HepG2 (cell line): ENCODE results near the gene CYP4A22. TPM values are rescaled to one million over a fixed set of nuclear protein-coding genes. Genes with fewer than 3 reads are reported as not detected.

Experiments used
- ATAC-seq: fragments of 200-7000 bp; cut with Tn5 transposase; 3 replicates; pipeline ENCODE4 v1.9.1; 2020; ENCODE audit warnings: mild to moderate bottlenecking, moderate library complexity
- BruUV-seq: library from RNA; stranded (reverse); fragments of 400-500 nt; replicated peaks from 2 replicates; lab custom pipeline; 2021; lab: Mats Ljungman, UMichigan
- CTCF ChIA-PET: fragments of 300-600 bp; formaldehyde crosslinking; extraction: SDS; loops from one replicate; lab custom pipeline; 2021; ENCODE audit warnings: low total read pairs, inconsistent platforms, low intra/inter-chr PET ratio; lab: Yijun Ruan, JAX
- POLR2A ChIA-PET: fragments of 350-600 bp; sonication (Branson Sonifier 250); formaldehyde crosslinking; loops from one replicate; lab custom pipeline; 2020; ENCODE audit warnings: antibody characterized with exemption, inconsistent platforms; lab: Yijun Ruan, JAX
- DNase-seq: peaks from one replicate; pipeline ENCODE4 v3.0.0-alpha.2; 2015; ENCODE audit warnings: low spot score
- FAIRE-seq: peaks from 3 replicates; lab custom pipeline; 2011; peaks lifted over from hg19 to GRCh38; lab: Jason Lieb, UNC
- H2AFZ ChIP-seq: one replicate; pipeline ENCODE4 v1.6.1; 2011; ENCODE audit warnings: low read length, inconsistent platforms
- H3K27ac ChIP-seq: fragments of 300-600 bp; 3 replicates; pipeline ENCODE4 v1.8.0; 2011; ENCODE audit warnings: mixed run types, mild to moderate bottlenecking, mixed read lengths, low read length, inconsistent platforms; ENCODE audit not compliant: insufficient read depth; ENCODE audit errors: extremely low read length
- H3K27me3 ChIP-seq, 2 experiments: fragments of 200-600 bp in 1 of 2; 2 replicates in 1 of 2; 3 replicates in 1 of 2; pipeline versions ENCODE4 v1.6.0 to v1.8.0; 2011; ENCODE audit warnings: low read length in 2 of 2, mild to moderate bottlenecking in 2 of 2, moderate library complexity in 2 of 2, inconsistent platforms in 1 of 2; ENCODE audit not compliant: insufficient read depth in 2 of 2, control insufficient read depth in 1 of 2
- H3K36me3 ChIP-seq, 2 experiments: fragments of 200-600 bp in 1 of 2; replicated peaks in 1 of 2; 2 replicates in 1 of 2; 3 replicates in 1 of 2; pipeline versions ENCODE4 v1.5.1 to v1.8.0; 2011; ENCODE audit warnings: low read length in 2 of 2, inconsistent platforms in 1 of 2; ENCODE audit not compliant: insufficient read depth in 2 of 2, control insufficient read depth in 1 of 2
- H3K4me1 ChIP-seq: 2 replicates; pipeline ENCODE4 v1.5.1; 2012; ENCODE audit warnings: low read length, inconsistent platforms; ENCODE audit not compliant: insufficient read depth
- H3K4me2 ChIP-seq: 2 replicates; pipeline ENCODE4 v1.6.0; 2011; ENCODE audit warnings: low read depth, low read length, inconsistent platforms
- H3K4me3 ChIP-seq, 3 experiments: fragments of 200-600 bp in 1 of 3; sonication (generic), shearing (Covaris generic) in 1 of 3; replicated peaks in 1 of 3; 2 replicates each; pipeline ENCODE4 v1.5.1; 2011 to 2016; ENCODE audit warnings: low read length in 3 of 3, inconsistent platforms in 2 of 3, low read depth in 2 of 3, mild to moderate bottlenecking in 2 of 3, control low read depth in 1 of 3, mixed read lengths in 1 of 3; ENCODE audit not compliant: insufficient read depth in 1 of 3
- H3K79me2 ChIP-seq: one replicate; pipeline ENCODE4 v1.6.1; 2011; ENCODE audit warnings: low read length, inconsistent platforms; ENCODE audit not compliant: insufficient read depth
- H3K9ac ChIP-seq: 2 replicates; pipeline ENCODE4 v1.6.0; 2011; ENCODE audit warnings: mild to moderate bottlenecking, low read depth, low read length, inconsistent platforms; ENCODE audit not compliant: insufficient read depth
- H3K9me3 ChIP-seq: 2 replicates; pipeline ENCODE4 v1.5.1; 2012; ENCODE audit warnings: mild to moderate bottlenecking, low read length
- H4K20me1 ChIP-seq: 2 replicates; pipeline ENCODE4 v1.6.0; 2011; ENCODE audit warnings: inconsistent platforms, mild to moderate bottlenecking, low read length, moderate library complexity; ENCODE audit not compliant: insufficient read depth
- ATF7-NPFF ChIP-seq: sonication (generic); formaldehyde crosslinking; IDR thresholded peaks from 2 replicates; pipeline ENCODE4 v1.8.1; 2023; ENCODE audit warnings: mild to moderate bottlenecking, low read depth, missing genetic modification reagents, moderate library complexity
- JDP2 ChIP-seq: sonication (generic); formaldehyde crosslinking; IDR thresholded peaks from 2 replicates; pipeline ENCODE4 v1.8.1; 2022; ENCODE audit warnings: missing genetic modification reagents, borderline replicate concordance
- MAF1 ChIP-seq: sonication (generic); formaldehyde crosslinking; IDR thresholded peaks from 2 replicates; pipeline ENCODE4 v1.5.0; 2020; ENCODE audit warnings: missing genetic modification reagents, borderline replicate concordance
- MAFG ChIP-seq: sonication (generic); formaldehyde crosslinking; IDR thresholded peaks from 2 replicates; pipeline ENCODE4 v1.5.1; 2020; ENCODE audit warnings: mild to moderate bottlenecking, missing genetic modification reagents
- MBNL3 ChIP-seq: fragments of 250-450 bp; sonication (Bioruptor Pico); conservative IDR thresholded peaks from 2 replicates; pipeline ENCODE4 v1.8.0; 2022; ENCODE audit warnings: mild to moderate bottlenecking, inconsistent platforms
- PHF21A ChIP-seq: sonication (generic); formaldehyde crosslinking; IDR thresholded peaks from 2 replicates; pipeline ENCODE4 v1.5.0; 2020; ENCODE audit warnings: mild to moderate bottlenecking, missing genetic modification reagents
- RNF2 ChIP-seq: fragments of 450-650 bp; conservative IDR thresholded peaks from 2 replicates; pipeline ENCODE4 v1.6.1; 2016; ENCODE audit warnings: low read depth
- SALL2 ChIP-seq: sonication (generic); formaldehyde crosslinking; IDR thresholded peaks from 2 replicates; pipeline ENCODE4 v1.8.1; 2023; ENCODE audit warnings: mild to moderate bottlenecking, missing genetic modification reagents, inconsistent platforms
- SMARCC2 ChIP-seq: fragments of 450-650 bp; IDR thresholded peaks from 2 replicates; pipeline ENCODE4 v1.6.1; 2017; ENCODE audit warnings: antibody characterized with exemption, mild to moderate bottlenecking
- SP2 ChIP-seq: sonication (generic); formaldehyde crosslinking; IDR thresholded peaks from 2 replicates; pipeline ENCODE4 v1.5.1; 2020; ENCODE audit warnings: mild to moderate bottlenecking, missing genetic modification reagents
- SPEN ChIP-seq: sonication (generic); formaldehyde crosslinking; IDR thresholded peaks from 2 replicates; pipeline ENCODE4 v1.5.1; 2020; ENCODE audit warnings: low read depth, mild to moderate bottlenecking, missing genetic modification reagents
- STAT5B ChIP-seq: sonication (generic); formaldehyde crosslinking; IDR thresholded peaks from 2 replicates; pipeline ENCODE4 v1.4.0; 2020; ENCODE audit warnings: missing genetic modification reagents
- ZNF124 ChIP-seq: sonication (generic); formaldehyde crosslinking; IDR thresholded peaks from 2 replicates; pipeline ENCODE4 v1.4.0; 2020; ENCODE audit warnings: missing genetic modification reagents
- ZNF160 ChIP-seq: sonication (generic); formaldehyde crosslinking; IDR thresholded peaks from 2 replicates; pipeline ENCODE4 v1.8.0; 2022; ENCODE audit warnings: mild to moderate bottlenecking, inconsistent platforms, missing genetic modification reagents
- WGBS: methylation state at CpG from one replicate; pipeline ENCODE4 v1.1.6; 2017; ENCODE audit warnings: low lambda C conversion rate; 5-methylcytosine and 5-hydroxymethylcytosine counted together
- in situ Hi-C: cut with HindIII; loops from 2 replicates; pipeline ENCODE4 v1.10.0; 2017; ENCODE audit warnings: low pct_unique_long_range_greater_than_20kb; ENCODE audit not compliant: extremely low pct_ligation_motif_present
- intact Hi-C: fragments of 100-400 bp; cut with micrococcal nuclease; formaldehyde crosslinking; loops from one replicate; pipeline ENCODE4 v1.10.0; 2022; ENCODE audit not compliant: unreplicated experiment
- polyA plus RNA-seq, 8 experiments: library from polyadenylated mRNA; depleted of rRNA in 3 of 8; stranded (reverse) in 7 of 8; unstranded in 1 of 8; fragments of >200 nt; fragmentation: Illumina TruSeq in 4 of 8; extraction: Trizol in 4 of 8; gene quantifications; 2 replicates each; pipeline versions ENCODE4 v1.2.1 to v1.2.3, GENCODE V29; 2011 to 2016; ENCODE audit warnings: low read depth in 4 of 8, missing spikeins in 1 of 8, mixed read lengths in 1 of 8; ENCODE audit not compliant: insufficient read depth in 1 of 8
- total RNA-seq, 5 experiments: library from RNA; depleted of rRNA; stranded (reverse); fragments of >200 nt; fragmentation: Illumina TruSeq; extraction: Trizol; gene quantifications; 2 replicates each; pipeline ENCODE4 v1.2.3, GENCODE V29; 2016; ENCODE audit warnings: low read depth in 1 of 5
- TF ChIP-seq, protein P1 (sequence below): sonication (generic); formaldehyde crosslinking; IDR thresholded peaks from 2 replicates; pipeline ENCODE4 v1.4.0; 2020; ENCODE audit warnings: missing genetic modification reagents
- TF ChIP-seq, protein P2 (sequence below): sonication (generic); formaldehyde crosslinking; IDR thresholded peaks from 2 replicates; pipeline ENCODE4 v1.4.0; 2020; ENCODE audit warnings: missing genetic modification reagents, low read depth, mild to moderate bottlenecking, borderline replicate concordance

The CYP4A22 gene
- total and polyA plus RNA-seq, 2 of the 13 experiments (the other 11 are each of a cell fraction or from before 2014, with no cell fraction given): not detected

DNA sequence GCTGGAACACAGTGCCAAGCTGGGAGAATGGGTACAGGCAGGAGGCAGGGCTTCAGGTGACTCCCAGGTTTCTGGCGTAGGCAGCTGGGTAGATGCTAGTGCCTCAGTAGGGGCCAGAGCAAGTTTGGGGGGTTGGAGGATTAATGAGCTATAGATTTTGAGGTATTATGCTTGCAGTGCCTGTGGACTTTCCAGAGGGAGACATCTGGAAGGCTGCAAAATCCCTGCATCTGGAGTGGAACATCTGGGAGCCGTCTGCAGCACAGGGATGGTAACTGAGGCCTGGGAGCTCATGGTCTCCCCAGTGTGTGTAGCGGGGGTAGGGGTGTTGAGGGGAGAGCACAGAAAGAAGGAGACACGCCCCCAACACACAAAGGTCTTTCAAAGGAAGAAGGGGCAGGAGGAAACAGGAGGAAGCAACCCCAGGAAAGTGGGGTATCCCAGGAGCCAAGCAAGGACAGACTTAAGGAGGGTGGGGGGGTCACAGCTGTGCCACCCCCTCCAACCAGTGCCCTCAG lies 54.8 kb downstream of the CYP4A22 start (continued):
- no peak for TF ChIP-seq STAT5B
- TF ChIP-seq MAF1 (CRISPR knock-in tag): no peak
- TF ChIP-seq ZNF160 (CRISPR knock-in tag): no peak
- 0 out of 2 replicates have a peak, but pooled peaks have one; percentile 7 for TF ChIP-seq ATF7-NPFF (CRISPR knock-in tag)
- TF ChIP-seq MAFG: no peak
- TF ChIP-seq SP2 (CRISPR knock-in tag): 0 out of 2 replicates have a peak, but pooled peaks have one; percentile 3

DNA sequence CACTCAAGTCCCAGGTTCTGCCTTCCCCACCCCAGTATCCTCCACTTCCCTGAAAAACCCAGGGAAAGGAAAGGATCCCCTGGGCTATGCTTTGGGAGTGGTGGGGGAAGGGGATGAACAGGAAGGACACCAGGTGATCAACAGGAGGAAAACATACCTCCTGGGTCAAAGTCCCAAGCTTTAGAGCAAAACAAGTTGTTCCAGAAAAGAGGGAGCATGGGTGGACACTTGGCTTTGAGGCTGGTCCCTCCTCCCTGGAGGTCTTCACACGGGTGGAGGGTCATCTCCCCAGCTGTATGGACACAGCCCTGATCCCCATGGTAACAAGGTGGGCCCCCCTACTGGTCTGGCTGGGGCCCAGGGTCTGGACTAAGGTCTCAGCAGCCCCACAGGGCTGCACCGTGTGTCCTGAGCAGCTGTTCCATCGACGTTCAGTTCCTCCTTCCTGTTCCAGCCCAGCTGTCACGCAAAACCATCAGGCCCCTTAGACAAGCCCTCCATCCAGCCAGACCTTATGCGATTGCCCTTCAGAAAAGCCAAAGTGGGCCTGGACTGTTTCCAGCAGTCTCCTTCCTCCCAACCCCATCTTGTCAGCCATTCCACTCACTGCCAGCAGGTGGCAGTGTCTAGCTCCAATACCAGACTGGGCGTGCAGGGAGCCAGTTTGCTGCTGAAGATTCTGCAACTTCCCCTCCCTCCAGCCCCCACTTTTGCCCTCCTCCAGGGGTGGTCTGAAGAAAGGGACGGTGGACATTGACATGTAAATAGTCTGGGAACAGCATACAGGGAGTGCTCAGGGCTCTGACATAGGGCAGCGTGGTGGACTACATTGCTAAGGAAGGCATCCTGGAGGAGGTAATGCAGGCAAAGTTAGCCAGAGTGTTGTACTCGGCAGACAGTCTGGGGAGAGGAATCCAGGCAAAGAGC lies 55.5 kb downstream of the CYP4A22 start:
- peak; percentile 75 for ATAC-seq
- FAIRE-seq: peak; percentile 84
- Histone ChIP-seq H2AFZ (no peak overlapping the region), H3K36me3 (no peaks in the 10 kb centered on the region), H3K4me3 (peak overlapping the region; percentile 41 to 66 (median 53); a peak in 5 of 6 replicates), H3K27me3 (no peaks in the 10 kb centered on the region), H3K27ac (peak overlapping the region; percentile 92), H4K20me1 (no peaks in the 10 kb centered on the region), H3K9me3 (no peaks in the 10 kb centered on the region), H3K4me1 (peaks cover 74% of the 10 kb centered on the region), H3K4me2 (peak overlapping the region; percentile 79), H3K9ac (peak overlapping the region; percentile 77), H3K79me2 (no peaks in the 10 kb centered on the region)
- 7% methylated on average over 4 of the region's 10 CpGs for WGBS
- in situ Hi-C loops (loop anchor here (5.0 to 25.0 kb wide), 2 partner anchors 70 to 520 kb away; no protein-coding TSS in a partner anchor), intact Hi-C loops (loop anchor here (1.0 to 5.0 kb wide), 2 partner anchors 71 to 230 kb away; no protein-coding TSS in a partner anchor)
- CTCF ChIA-PET: interaction anchor here (1.6 to 3.9 kb wide), 2 partner anchors 14 to 71 kb away, joined by 10 to 28 read pairs; no protein-coding TSS in a partner anchor
- DNase-seq: peak; percentile 91
- BruUV-seq: no TSS peak
- POLR2A ChIA-PET: interaction anchor here (1.0 to 8.3 kb wide), 10 partner anchors 8 to 576 kb away, joined by 3 to 168 read pairs (median 8); partner anchors contain the start of genes CMPK1, MOB3C and STIL
- TF ChIP-seq SALL2 (CRISPR knock-in tag): no peak; the same call in 1 of the 2 replicates
- TF ChIP-seq, protein P1, sequence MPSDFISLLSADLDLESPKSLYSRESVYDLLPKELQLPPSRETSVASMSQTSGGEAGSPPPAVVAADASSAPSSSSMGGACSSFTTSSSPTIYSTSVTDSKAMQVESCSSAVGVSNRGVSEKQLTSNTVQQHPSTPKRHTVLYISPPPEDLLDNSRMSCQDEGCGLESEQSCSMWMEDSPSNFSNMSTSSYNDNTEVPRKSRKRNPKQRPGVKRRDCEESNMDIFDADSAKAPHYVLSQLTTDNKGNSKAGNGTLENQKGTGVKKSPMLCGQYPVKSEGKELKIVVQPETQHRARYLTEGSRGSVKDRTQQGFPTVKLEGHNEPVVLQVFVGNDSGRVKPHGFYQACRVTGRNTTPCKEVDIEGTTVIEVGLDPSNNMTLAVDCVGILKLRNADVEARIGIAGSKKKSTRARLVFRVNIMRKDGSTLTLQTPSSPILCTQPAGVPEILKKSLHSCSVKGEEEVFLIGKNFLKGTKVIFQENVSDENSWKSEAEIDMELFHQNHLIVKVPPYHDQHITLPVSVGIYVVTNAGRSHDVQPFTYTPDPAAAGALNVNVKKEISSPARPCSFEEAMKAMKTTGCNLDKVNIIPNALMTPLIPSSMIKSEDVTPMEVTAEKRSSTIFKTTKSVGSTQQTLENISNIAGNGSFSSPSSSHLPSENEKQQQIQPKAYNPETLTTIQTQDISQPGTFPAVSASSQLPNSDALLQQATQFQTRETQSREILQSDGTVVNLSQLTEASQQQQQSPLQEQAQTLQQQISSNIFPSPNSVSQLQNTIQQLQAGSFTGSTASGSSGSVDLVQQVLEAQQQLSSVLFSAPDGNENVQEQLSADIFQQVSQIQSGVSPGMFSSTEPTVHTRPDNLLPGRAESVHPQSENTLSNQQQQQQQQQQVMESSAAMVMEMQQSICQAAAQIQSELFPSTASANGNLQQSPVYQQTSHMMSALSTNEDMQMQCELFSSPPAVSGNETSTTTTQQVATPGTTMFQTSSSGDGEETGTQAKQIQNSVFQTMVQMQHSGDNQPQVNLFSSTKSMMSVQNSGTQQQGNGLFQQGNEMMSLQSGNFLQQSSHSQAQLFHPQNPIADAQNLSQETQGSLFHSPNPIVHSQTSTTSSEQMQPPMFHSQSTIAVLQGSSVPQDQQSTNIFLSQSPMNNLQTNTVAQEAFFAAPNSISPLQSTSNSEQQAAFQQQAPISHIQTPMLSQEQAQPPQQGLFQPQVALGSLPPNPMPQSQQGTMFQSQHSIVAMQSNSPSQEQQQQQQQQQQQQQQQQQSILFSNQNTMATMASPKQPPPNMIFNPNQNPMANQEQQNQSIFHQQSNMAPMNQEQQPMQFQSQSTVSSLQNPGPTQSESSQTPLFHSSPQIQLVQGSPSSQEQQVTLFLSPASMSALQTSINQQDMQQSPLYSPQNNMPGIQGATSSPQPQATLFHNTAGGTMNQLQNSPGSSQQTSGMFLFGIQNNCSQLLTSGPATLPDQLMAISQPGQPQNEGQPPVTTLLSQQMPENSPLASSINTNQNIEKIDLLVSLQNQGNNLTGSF (CRISPR knock-in tag): no peak
- no peak for TF ChIP-seq MBNL3 (CRISPR knock-in tag)
- no peak for TF ChIP-seq SMARCC2
- TF ChIP-seq, protein P2, sequence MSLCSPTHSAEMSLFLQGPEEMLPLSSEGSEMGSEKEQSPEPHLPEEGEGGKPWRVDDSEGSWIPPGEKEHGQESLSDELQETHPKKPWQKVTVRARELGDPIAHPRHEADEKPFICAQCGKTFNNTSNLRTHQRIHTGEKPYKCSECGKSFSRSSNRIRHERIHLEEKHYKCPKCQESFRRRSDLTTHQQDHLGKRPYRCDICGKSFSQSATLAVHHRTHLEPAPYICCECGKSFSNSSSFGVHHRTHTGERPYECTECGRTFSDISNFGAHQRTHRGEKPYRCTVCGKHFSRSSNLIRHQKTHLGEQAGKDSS: 0 out of 2 replicates have a peak, but pooled peaks have one; percentile 33
- TF ChIP-seq PHF21A (CRISPR knock-in tag): no peak; the same call in 1 of the 2 replicates
- no peak; the same call in 1 of the 2 replicates for TF ChIP-seq SPEN (CRISPR knock-in tag)
- no peak for TF ChIP-seq JDP2
- no peak for TF ChIP-seq RNF2
- TF ChIP-seq ZNF124 (CRISPR knock-in tag): no peak; the same call in none of the 2 replicates
